Tibial nerve (tissue), 4 donors: Measurements from ENCODE around the gene SLAMF9. TPM values are rescaled to one million over a fixed set of nuclear protein-coding genes. Genes with fewer than 3 reads are reported as not detected.

ENCODE experiments used
- DNase-seq, 2 donors: peaks; one replicate each; pipeline ENCODE4 v3.0.0-alpha.2; 2019; ENCODE audit warnings: low spot score in 2 of 2
- H3K27ac ChIP-seq, 4 donors: fragments of 200-600 bp; sonication (generic) in 3 of 4; one replicate each; pipeline ENCODE4 v1.5.1; 2017 to 2019; ENCODE audit warnings: mild to moderate bottlenecking in 1 of 4
- H3K27me3 ChIP-seq, 2 donors: fragments of 200-600 bp; sonication (generic) in 1 of 2; one replicate each; pipeline versions ENCODE4 v1.5.1 to v1.6.0; 2017 to 2019
- H3K36me3 ChIP-seq, 3 donors: fragments of 200-600 bp; sonication (generic); one replicate each; pipeline ENCODE4 v1.5.1; 2018 to 2019
- H3K4me1 ChIP-seq, 4 donors: fragments of 200-600 bp; sonication (generic) in 3 of 4; one replicate each; pipeline ENCODE4 v1.5.1; 2017 to 2019
- H3K4me3 ChIP-seq, 4 donors: fragments of 200-600 bp; sonication (generic) in 3 of 4; one replicate each; pipeline ENCODE4 v1.5.1; 2017 to 2019; ENCODE audit warnings: mild to moderate bottlenecking in 1 of 4, moderate library complexity in 1 of 4
- H3K9me3 ChIP-seq, 4 donors: fragments of 200-600 bp; sonication (generic) in 3 of 4; one replicate each; pipeline ENCODE4 v1.5.1; 2017 to 2019
- EP300 ChIP-seq, 2 donors: sonication (generic); formaldehyde crosslinking; IDR thresholded peaks; one replicate each; pipeline ENCODE4 v1.6.1; 2017; ENCODE audit warnings: antibody characterized with exemption in 2 of 2, mild to moderate bottlenecking in 1 of 2
- POLR2A ChIP-seq, 2 donors: fragments of 450-650 bp; IDR thresholded peaks; one replicate each; pipeline ENCODE4 v1.6.1; 2017; ENCODE audit warnings: antibody characterized with exemption in 2 of 2, mild to moderate bottlenecking in 2 of 2, moderate library complexity in 2 of 2
- WGBS, 2 donors: methylation state at CpG; one replicate each; pipeline ENCODE4 v1.1.5; 2018; 5-methylcytosine and 5-hydroxymethylcytosine counted together
- total RNA-seq, 4 donors: library from RNA; depleted of rRNA; stranded (reverse); fragments of >200 nt; gene quantifications; one replicate each; pipeline ENCODE4 v1.1.0, GENCODE V29; 2016
- TF ChIP-seq, protein P1 (sequence below), 5 experiments: fragments of 200-600 bp in 3 of 5; fragments of 450-650 bp in 2 of 5; sonication (generic) in 3 of 5; IDR thresholded peaks; one replicate each; pipeline ENCODE4 v1.5.1; 2016 to 2019; ENCODE audit warnings: antibody characterized with exemption in 5 of 5, mild to moderate bottlenecking in 3 of 5, moderate library complexity in 2 of 5

Gene SLAMF9
- total RNA-seq, 4 donors from 2014 or later = not detected

GRCh38 chr1:159949981-159950381 lies 4.1 kb downstream of the SLAMF9 start:
- H3K36me3 ChIP-seq = no peaks in the 10 kb centered on the region
- H3K4me1 ChIP-seq = peaks cover 0 to 11% (median 4%) of the 10 kb centered on the region in 4 donors
- no peak overlapping the region for H3K27ac ChIP-seq
- no peak for DNase-seq
- H3K27me3 ChIP-seq = peaks cover 0 to 18% of the 10 kb centered on the region in 2 donors
- 89 to 95% methylated on average over 4 of the region's 4 CpGs for WGBS, 2 donors
- TF ChIP-seq POLR2A (IDR thresholded peaks at IDR 0.05) = no peak
- no peak for TF ChIP-seq EP300 (IDR thresholded peaks at IDR 0.05)
- TF ChIP-seq, protein P1, sequence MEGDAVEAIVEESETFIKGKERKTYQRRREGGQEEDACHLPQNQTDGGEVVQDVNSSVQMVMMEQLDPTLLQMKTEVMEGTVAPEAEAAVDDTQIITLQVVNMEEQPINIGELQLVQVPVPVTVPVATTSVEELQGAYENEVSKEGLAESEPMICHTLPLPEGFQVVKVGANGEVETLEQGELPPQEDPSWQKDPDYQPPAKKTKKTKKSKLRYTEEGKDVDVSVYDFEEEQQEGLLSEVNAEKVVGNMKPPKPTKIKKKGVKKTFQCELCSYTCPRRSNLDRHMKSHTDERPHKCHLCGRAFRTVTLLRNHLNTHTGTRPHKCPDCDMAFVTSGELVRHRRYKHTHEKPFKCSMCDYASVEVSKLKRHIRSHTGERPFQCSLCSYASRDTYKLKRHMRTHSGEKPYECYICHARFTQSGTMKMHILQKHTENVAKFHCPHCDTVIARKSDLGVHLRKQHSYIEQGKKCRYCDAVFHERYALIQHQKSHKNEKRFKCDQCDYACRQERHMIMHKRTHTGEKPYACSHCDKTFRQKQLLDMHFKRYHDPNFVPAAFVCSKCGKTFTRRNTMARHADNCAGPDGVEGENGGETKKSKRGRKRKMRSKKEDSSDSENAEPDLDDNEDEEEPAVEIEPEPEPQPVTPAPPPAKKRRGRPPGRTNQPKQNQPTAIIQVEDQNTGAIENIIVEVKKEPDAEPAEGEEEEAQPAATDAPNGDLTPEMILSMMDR (IDR thresholded peaks at IDR 0.05) = no peak
- no peak overlapping the region for H3K4me3 ChIP-seq
- no peaks in the 10 kb centered on the region for H3K9me3 ChIP-seq

DNA sequence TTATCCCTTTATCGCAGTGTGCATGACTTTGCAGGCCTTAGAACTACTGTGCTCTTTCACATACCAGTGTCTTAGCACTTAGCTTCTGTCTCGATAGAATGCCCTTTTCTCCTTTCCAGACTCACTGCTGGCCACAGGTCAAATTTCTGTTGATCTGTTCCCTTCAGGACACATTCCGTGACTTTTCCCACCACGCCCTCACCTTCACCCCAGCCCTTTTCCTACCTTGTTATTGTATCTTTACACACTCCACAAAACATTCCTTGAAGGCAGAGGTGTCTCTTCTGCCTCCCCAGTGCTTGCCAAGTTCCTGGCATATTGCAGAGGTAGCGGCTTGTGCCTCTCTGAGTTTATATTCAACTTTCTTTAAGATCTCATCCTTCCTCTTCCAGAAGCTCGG lies 4.9 kb downstream of the SLAMF9 start:
- H3K9me3 ChIP-seq = no peaks in the 10 kb centered on the region
- H3K36me3 ChIP-seq = no peaks in the 10 kb centered on the region
- H3K4me1 ChIP-seq = peaks cover 0 to 15% (median 5%) of the 10 kb centered on the region in 4 donors
- H3K27me3 ChIP-seq = peaks cover 0 to 24% of the 10 kb centered on the region in 2 donors
- TF ChIP-seq, protein P1 (IDR thresholded peaks at IDR 0.05) = no peak
- no peak for TF ChIP-seq POLR2A (IDR thresholded peaks at IDR 0.05)
- no peak for TF ChIP-seq EP300 (IDR thresholded peaks at IDR 0.05)
- no peak overlapping the region for H3K27ac ChIP-seq
- no peak for DNase-seq
- WGBS, 2 donors = 64 to 66% methylated on average over 6 of the region's 6 CpGs
- no peak overlapping the region for H3K4me3 ChIP-seq

DNA sequence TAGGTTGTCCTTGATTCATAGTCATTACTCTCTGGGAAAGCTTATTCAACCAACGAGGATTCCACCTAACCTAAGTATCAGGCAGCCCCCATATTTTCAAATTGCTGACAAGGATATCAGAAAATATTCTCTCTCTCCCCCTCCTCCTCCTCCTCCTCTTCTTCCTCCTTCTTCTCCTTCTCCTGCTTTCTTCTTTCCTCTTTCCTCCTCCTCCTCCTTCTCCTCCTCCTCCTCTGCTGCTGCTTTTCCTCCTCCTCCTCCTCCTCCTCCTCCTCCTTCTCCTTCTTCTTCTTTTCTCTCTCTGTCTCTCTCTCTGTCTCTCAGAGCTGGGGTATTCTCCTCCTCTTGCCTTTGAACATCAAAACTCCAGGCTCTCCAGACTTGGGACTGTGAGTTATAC lies 6.1 kb downstream of the SLAMF9 start:
- H3K4me3 ChIP-seq = no peak overlapping the region
- 68 to 73% methylated on average over 1 of the region's 1 CpG for WGBS, 2 donors
- no peak overlapping the region for H3K27ac ChIP-seq
- no peaks in the 10 kb centered on the region for H3K36me3 ChIP-seq
- H3K27me3 ChIP-seq = peaks cover 0 to 33% of the 10 kb centered on the region in 2 donors
- TF ChIP-seq, protein P1 (IDR thresholded peaks at IDR 0.05) = no peak
- TF ChIP-seq POLR2A (IDR thresholded peaks at IDR 0.05) (no peak), EP300 (IDR thresholded peaks at IDR 0.05) (no peak)
- H3K9me3 ChIP-seq = no peaks in the 10 kb centered on the region
- H3K4me1 ChIP-seq = peaks cover 0 to 15% (median 5%) of the 10 kb centered on the region in 4 donors
- no peak for DNase-seq

DNA sequence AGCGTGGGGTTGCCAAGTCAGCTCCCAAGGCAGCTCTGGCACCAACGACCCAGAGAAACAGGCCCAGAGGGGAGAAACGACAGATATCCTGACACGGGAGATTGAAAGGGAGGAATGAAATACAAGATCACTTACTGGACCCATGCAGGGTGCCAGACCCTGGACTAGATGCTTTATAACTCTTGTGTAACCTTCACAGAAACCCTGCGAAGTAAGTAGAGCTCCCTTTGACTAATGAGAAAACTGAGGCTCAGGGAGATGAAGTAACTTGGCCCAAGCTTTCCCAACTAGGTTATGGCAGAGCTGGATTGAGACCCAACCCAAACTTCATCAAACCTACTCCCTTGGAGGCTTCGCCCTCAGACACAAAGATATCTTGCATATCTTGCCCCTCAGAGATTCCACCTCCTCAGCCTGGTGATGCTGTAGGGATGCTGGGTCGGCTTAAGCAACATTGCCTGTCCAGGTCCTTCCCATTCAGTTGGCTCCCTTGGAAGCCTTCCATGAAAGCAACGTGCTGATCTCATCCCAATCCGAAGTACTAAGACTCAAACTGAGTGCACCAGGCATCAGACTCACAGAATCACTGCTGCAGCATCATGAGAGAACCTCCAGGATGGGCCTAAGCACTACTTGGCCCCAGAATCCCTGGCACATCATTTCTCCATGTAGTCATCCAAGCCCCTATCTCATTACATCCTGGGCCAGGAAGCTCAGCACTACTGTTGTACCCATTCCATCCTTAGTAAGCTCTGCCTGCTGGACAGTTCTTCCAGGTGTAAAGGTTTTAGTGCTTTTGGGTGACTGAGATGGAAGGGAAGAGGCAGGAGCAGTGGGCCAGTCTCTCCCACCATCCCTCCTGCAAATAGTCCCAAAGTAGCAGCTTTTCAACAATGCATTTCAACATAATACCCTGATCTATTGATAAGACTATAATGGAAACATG lies 7.5 kb downstream of the SLAMF9 start:
- no peaks in the 10 kb centered on the region for H3K36me3 ChIP-seq
- no peaks in the 10 kb centered on the region for H3K9me3 ChIP-seq
- H3K27ac ChIP-seq = peak overlapping the region in 1 of 4 donors; percentile 54
- TF ChIP-seq, protein P1 (IDR thresholded peaks at IDR 0.05) = no peak
- TF ChIP-seq EP300 (IDR thresholded peaks at IDR 0.05) = no peak
- TF ChIP-seq POLR2A (IDR thresholded peaks at IDR 0.05) = no peak
- DNase-seq = no peak
- WGBS, 2 donors = 52 to 54% methylated on average over 9 of the region's 9 CpGs
- H3K4me3 ChIP-seq = peak overlapping the region in 1 of 4 donors; percentile 55
- peaks cover 0 to 15% (median 5%) of the 10 kb centered on the region in 4 donors for H3K4me1 ChIP-seq
- H3K27me3 ChIP-seq = peaks cover 0 to 31% of the 10 kb centered on the region in 2 donors
